Mesenteric fat pad (tissue), 1 donor: ENCODE results near the gene NRSN2. TPM values are rescaled to one million over a fixed set of nuclear protein-coding genes. Genes with fewer than 3 reads are reported as not detected.

Experiments
- DNase-seq: peaks from one replicate; pipeline ENCODE4 v3.0.0-alpha.2; 2020; ENCODE audit warnings: low spot score
- long read RNA-seq: library from polyadenylated mRNA; unstranded; transcript quantifications from one replicate; pipeline ENCODE4 v2.0.0, GENCODE V29; 2020
- total RNA-seq: library from RNA; stranded (reverse); fragmentation: NEBNext Ultra II Directional; extraction: Animal tissue kit (Norgen Biotek cat#: 25700); gene quantifications from one replicate; pipeline ENCODE4 v1.2.1, GENCODE V29; 2021
- donor health status: DM: yes; HTN: yes; CAD: no.

NRSN2 gene
- total RNA-seq = 21.3 TPM
- long read RNA-seq, transcript NRSN2-202 (4 exons, 2,088 nt) = major isoform, 7 of 12 reads
- long read RNA-seq, partial matches to known transcripts = 0 of 12 reads
- long read RNA-seq, other reads (novel, unspliced or antisense) = 3 of 12 reads

- DNase-seq = no peak
These were observed at the start of gene NRSN2 for GRCh38 chr20:346640-347316. TSS of gene NRSN2 (plus strand) at chr20:347111. CDS start at chr20:349644, 2,533 bp downstream.

GRCh38 chr20:297925-298775 is 48.8 kb upstream of the NRSN2 start:
- DNase-seq = peak; percentile 91

DNA sequence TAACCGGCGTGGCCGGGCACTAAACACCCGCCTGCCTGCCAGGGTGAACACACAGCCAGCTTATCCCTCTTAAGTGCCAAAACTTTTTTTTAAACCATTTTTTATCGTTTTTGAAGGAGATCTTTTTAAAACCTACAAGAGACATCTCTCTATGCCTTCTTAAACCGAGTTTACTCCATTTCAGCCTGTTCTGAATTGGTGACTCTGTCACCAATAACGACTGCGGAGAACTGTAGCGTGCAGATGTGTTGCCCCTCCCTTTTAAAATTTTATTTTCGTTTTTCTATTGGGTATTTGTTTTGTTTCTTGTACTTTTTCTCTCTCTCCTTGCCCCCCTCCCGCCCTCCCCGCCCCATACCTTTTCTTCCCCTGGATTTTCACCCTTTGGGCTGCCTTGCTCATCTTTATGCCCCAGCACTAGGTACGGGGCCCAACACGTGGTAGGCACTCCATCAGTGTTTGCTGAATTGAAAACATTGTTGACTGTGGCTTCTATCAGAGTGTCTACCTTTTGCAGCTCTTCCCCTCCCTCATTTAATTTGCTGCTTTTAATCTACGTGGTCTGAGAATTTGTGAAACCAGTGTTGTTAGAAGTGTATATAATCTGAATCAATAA is 48.0 kb upstream of the NRSN2 start:
- DNase-seq = no peak

- DNase-seq = no peak
These were observed 46.4 kb upstream of the NRSN2 start for GRCh38 chr20:300345-300990.

DNA sequence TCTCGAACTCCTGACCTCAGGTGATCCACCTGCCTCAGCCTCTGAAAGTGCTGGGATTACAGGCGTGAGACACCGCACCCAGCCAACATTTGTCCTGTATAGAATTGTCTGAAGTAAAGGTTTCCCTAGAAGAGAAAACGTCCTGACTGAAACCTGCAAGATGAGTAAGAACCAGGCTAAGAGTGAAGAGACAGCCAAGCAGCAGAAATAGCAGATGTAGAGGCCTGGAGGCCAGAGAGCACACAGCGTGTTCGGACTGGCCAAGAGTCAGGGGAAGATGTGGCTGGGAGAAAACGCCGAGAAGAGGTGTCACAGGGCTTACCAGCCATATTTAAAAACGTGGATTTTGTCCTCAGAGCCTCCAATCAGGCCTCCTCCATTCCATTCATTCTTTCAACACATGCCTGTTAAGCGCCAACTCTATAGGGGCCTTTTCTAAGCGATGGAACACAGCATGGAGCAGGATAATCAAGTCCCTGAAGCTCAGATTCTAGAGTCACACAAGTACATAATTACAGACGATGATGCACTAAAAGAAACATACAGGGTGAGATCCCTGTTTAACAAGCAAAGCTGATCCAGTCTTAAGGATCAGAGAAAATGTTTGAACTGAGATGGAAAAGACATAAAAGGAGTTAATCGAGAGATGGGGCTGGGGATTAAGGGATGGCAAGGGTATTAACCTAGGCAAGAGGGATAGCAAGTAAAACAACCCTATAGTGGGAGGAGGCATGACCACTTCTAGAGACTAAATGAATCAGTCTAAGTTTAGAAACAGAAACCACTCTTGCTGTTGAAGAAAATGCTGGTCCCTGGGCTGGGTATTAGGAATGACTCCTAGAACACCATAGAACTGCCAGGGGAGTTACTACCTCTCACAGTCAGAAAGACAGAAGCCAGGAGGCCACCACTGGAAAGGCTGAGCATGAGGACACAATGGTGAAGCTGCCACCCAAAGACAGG is 44.7 kb upstream of the NRSN2 start:
- DNase-seq = no peak

- DNase-seq = no peak
These were observed 41.2 kb upstream of the NRSN2 start for GRCh38 chr20:305745-306144.

DNA sequence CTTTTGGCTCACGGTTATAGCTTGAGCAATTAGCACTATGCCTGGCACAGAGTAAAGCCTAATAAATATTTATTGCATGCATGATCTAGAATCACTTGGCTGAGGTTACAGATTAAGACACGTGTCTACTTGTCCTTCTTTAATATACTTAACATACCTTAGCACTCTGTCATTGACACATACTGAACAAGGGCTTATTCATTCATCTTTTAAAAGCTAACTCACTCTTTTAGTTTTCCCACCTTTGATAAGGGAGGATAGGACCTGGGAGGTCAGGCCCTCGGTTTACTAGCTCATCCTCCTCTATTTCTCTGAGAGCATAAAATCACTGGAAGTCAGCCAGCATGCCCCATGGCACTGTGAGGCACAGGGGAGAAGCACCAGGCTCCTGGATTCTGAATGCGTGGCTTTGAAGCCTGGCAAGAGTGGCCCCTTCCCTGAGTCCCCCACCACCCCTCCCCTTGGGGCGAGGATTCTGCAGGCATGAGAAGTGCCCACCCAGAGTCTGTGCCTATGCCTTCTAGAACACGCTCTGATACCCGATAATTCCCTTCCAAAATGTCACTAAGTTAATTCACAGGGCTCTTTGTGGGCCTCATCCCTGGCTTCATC is 38.4 kb upstream of the NRSN2 start:
- no peak for DNase-seq

DNA sequence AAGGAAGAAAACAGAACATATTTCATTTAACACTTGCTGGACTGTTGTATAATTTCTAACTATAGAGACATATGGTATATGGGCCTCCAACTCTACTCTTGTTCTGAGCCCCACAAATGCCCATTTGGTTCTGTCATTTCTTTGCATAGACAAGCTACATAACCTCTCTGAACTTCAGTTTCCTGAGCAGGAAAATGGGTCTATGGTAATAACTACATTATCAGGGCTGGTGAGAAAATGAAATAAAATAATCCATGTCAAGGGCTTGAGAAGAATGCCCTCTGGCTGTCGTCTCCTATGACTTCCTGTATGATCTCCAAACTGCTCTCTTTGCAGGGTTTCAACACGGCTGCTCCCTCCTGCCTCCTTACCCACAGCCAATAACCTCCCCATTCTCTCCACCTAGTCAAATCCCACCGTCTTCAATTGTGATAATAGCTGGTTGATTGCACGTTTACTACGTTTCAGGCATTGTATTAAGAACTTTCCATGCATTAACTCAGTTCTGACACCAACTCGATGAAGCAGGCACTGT is 37.5 kb upstream of the NRSN2 start:
- no peak for DNase-seq

GRCh38 chr20:309841-310644 is 36.9 kb upstream of the NRSN2 start:
- DNase-seq = peak; percentile 96

DNA sequence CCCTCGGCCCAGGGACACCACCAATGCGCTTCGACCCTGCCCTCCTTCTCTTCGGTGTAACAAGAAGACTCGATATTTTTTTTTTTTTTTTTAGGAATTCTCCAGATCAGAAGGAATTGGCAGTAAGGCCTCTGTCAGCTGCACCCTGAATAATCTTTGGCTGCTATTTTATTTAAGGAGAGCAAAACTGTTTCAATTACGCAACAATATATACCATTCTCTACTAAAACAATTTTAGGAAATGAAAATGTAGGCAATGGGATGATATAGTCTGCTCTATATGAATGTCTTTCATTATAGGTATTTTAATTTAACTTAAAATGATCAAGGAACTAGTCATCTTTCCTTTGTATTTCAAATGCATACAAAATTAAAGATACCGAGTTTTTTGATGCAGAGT is 36.3 kb upstream of the NRSN2 start:
- DNase-seq = no peak

GRCh38 chr20:311609-312008 is 35.3 kb upstream of the NRSN2 start:
- DNase-seq = no peak

DNA sequence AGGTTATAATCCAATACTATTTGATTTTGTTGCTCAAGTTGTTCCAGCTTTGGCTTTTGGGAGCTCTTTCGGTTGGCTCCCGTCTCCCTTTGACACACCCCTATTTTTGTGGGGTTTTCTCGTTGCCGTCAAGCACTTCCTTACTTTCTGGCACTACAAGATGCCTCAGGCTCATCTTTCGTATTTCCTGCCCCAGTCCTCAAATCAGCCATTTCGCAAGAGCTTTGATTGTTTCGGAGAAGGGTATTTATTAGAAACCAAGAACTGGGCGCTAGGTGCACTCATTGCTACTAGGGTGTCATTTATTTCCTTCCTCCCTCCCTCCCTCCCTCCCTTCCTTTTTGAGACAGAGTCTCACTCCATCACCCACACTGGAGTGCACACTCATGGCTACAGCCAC is 34.8 kb upstream of the NRSN2 start:
- DNase-seq = no peak

DNA sequence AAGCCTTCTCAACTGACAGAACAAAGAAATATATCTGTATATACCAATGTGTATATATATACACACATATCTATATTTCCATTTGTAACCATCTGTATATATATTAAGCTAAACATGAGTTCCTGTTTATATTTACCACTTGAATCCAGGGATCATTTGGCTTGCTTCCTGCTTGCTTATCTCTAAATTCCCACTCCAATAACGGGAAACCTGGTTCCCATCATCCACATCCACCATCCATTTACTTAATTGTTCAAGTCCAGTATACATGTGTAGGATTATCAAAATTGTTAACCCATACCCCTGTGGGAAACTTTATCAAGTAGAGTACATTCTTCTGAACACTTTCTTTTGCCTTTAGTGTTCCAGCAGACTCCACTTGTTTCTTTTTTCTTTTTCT is 34.0 kb upstream of the NRSN2 start:
- no peak for DNase-seq

DNA sequence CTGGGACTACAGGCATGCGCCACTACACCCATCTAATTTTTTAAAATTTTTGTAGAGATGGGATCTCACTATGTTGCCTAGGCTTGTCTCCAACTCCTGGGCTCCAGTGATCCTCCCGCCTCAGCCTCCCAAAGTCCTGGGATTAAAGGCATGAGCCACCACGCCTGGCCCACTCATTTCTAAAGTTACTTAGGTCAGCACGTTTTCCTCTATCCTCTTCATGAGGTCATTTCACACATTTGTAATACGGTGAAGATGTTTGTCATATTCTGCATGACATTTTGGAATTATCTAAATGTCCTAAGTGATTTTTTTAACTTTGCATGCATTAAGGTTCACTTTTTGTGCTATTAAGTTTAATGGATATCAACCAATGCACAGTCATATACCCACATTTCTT is 33.5 kb upstream of the NRSN2 start:
- no peak for DNase-seq

DNA sequence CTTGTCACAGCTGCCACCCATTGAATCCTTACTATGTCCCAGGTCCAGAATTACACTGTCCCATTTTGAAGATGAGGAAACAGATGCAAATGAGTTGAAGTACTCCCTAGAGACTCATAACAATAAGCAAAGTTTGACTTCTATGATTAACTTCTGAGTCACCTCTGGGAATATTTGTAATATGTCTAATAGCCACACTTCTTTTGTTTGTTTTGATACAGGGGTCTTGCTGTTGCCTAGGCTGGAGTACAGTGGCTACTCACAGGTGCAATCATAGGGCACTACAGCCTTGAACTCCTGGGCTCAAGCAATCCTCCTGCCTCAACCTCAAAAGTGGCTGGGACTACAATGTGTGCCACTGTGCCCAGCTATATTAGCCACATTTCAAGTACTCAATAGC is 33.0 kb upstream of the NRSN2 start:
- DNase-seq = no peak

DNA sequence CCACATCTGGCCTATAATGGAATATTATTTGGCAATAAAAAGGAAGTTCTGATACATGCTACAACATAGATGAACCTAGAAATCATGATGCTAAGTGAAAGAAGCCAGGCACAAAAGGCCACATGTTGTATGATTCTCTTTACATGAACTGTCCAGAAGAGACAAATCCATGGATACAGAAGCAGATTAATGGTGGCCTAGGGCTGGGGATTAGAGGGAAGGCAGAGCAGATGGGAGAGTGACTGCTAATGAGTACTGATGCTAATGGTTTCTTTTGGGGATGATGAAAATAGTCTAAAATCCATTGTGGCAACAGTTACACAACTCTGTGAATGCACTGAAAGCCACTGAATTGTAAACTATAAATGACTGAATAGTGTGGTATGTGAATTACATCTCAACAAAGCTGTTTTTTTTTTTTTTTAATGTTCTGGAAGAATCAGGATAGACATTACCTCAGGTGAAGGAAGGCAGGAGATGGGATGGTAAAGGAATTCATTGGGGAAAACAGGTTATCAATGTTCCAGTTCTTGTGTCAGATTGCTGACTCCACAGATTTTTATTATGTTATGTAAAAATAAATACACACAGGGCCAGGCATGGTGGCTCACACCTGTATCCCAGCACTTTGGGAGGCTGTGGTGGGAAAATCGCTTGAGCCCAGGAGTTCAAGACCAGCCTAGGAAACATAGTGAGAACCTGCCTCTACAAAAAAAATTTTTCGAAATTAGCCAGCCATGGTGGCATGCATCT is 30.4 kb upstream of the NRSN2 start:
- no peak for DNase-seq

GRCh38 chr20:324177-325044 is 22.5 kb upstream of the NRSN2 start:
- peak; percentile 98 for DNase-seq
